Activated naive CD4-positive, alpha-beta T cell treated with anti-CD3 and anti-CD28 coated beads, Interleukin-2, amount 10 ng/mL, durations not matched to agents 7 days and 5 days (primary cell): ENCODE results near the gene MCEMP1.
A peak's percentile ranks its signal among the peaks of the same experiment; 100 is the strongest.
"Not testable (repeated sequence)": the region's sequence is repeated elsewhere in the genome, so short reads cannot be mapped to it uniquely, and the experiment has no call there.

Experiments
- CTCF ChIA-PET: fragments of 350-600 bp; sonication (Branson Sonifier 250); formaldehyde crosslinking; loops from one replicate; lab custom pipeline; 2021; ENCODE audit warnings: antibody characterized with exemption; lab: Charles Lee
- DNase-seq: peaks from one replicate; pipeline ENCODE4 v3.0.0-alpha.2; 2020
- H3K27ac Mint-ChIP-seq: one replicate; pipeline ENCODE4 v1.8.0; 2021; ENCODE audit warnings: mild to moderate bottlenecking, moderate library complexity, mixed read lengths
- H3K27me3 Mint-ChIP-seq: one replicate; pipeline ENCODE4 v1.8.0; 2021; ENCODE audit warnings: mild to moderate bottlenecking, mixed read lengths
- H3K36me3 Mint-ChIP-seq: one replicate; pipeline ENCODE4 v1.8.0; 2021; ENCODE audit warnings: mixed read lengths
- H3K4me1 Mint-ChIP-seq: one replicate; pipeline ENCODE4 v1.8.0; 2021; ENCODE audit warnings: mixed read lengths
- H3K4me3 Mint-ChIP-seq: one replicate; pipeline ENCODE4 v1.8.0; 2021; ENCODE audit warnings: mild to moderate bottlenecking, moderate library complexity, mixed read lengths
- H3K9me3 Mint-ChIP-seq: one replicate; pipeline ENCODE4 v1.8.0; 2021; ENCODE audit warnings: mixed read lengths

MCEMP1 gene

GRCh38 chr19:7638802-7639465, 38.0 kb upstream of the MCEMP1 start:
- Mint-ChIP-seq H3K27me3 (peaks cover 4% of the 10 kb centered on the region), H3K4me1 (peaks cover 37% of the 10 kb centered on the region), H3K9me3 (peaks cover 9% of the 10 kb centered on the region), H3K27ac (peak overlapping the region; percentile 45), H3K36me3 (peaks cover 27% of the 10 kb centered on the region), H3K4me3 (peak overlapping the region; percentile 56)
- CTCF ChIA-PET = interaction anchor here (0.6 to 1.4 kb wide), 2 partner anchors 13 to 71 kb away, joined by 4 to 9 read pairs; no protein-coding TSS in a partner anchor
- DNase-seq = no peak

- CTCF ChIA-PET = no interaction called here
- Mint-ChIP-seq H3K9me3 (peaks cover 9% of the 10 kb centered on the region), H3K27me3 (peaks cover 4% of the 10 kb centered on the region), H3K4me3 (peak overlapping the region; percentile 28), H3K27ac (peak overlapping the region; percentile 1), H3K36me3 (peaks cover 27% of the 10 kb centered on the region), H3K4me1 (peaks cover 35% of the 10 kb centered on the region)
- DNase-seq = no peak
Observed at GRCh38 chr19:7639863-7640348, 37.0 kb upstream of the MCEMP1 start.

GRCh38 chr19:7640803-7641202, 36.1 kb upstream of the MCEMP1 start:
- H3K36me3 Mint-ChIP-seq = peaks cover 28% of the 10 kb centered on the region
- no peak overlapping the region for H3K4me3 Mint-ChIP-seq
- H3K4me1 Mint-ChIP-seq = peaks cover 32% of the 10 kb centered on the region
- no peak overlapping the region for H3K27ac Mint-ChIP-seq
- CTCF ChIA-PET = interaction anchor here (1.3 kb wide), 1 partner anchor 40 kb away, joined by 3 read pairs; the partner anchor contains the start of gene TRAPPC5
- peaks cover 4% of the 10 kb centered on the region for H3K27me3 Mint-ChIP-seq
- H3K9me3 Mint-ChIP-seq = peaks cover 9% of the 10 kb centered on the region
- no peak for DNase-seq

- CTCF ChIA-PET = interaction anchor here (1.3 kb wide), 1 partner anchor 39 kb away, joined by 3 read pairs; the partner anchor contains the start of gene TRAPPC5
- DNase-seq = no peak
- Mint-ChIP-seq H3K4me1 (peaks cover 26% of the 10 kb centered on the region), H3K36me3 (peaks cover 30% of the 10 kb centered on the region), H3K27ac (no peak overlapping the region), H3K27me3 (peaks cover 3% of the 10 kb centered on the region), H3K9me3 (peaks cover 9% of the 10 kb centered on the region), H3K4me3 (no peak overlapping the region)
Observed at GRCh38 chr19:7641290-7642276, 35.3 kb upstream of the MCEMP1 start.

GRCh38 chr19:7642295-7643030, 34.4 kb upstream of the MCEMP1 start:
- Mint-ChIP-seq H3K4me3 (no peak overlapping the region), H3K27me3 (no peaks in the 10 kb centered on the region), H3K36me3 (peaks cover 30% of the 10 kb centered on the region), H3K9me3 (peaks cover 9% of the 10 kb centered on the region), H3K27ac (no peak overlapping the region), H3K4me1 (peaks cover 22% of the 10 kb centered on the region)
- CTCF ChIA-PET = interaction anchor here (1.3 kb wide), 1 partner anchor 39 kb away, joined by 3 read pairs; the partner anchor contains the start of gene TRAPPC5
- DNase-seq = no peak

GRCh38 chr19:7643031-7643415, 33.9 kb upstream of the MCEMP1 start:
- no peak overlapping the region for H3K4me3 Mint-ChIP-seq
- H3K27me3 Mint-ChIP-seq = no peaks in the 10 kb centered on the region
- CTCF ChIA-PET = no interaction called here
- DNase-seq = no peak
- no peak overlapping the region for H3K27ac Mint-ChIP-seq
- peaks cover 30% of the 10 kb centered on the region for H3K36me3 Mint-ChIP-seq
- H3K9me3 Mint-ChIP-seq = peaks cover 9% of the 10 kb centered on the region
- H3K4me1 Mint-ChIP-seq = peaks cover 16% of the 10 kb centered on the region

GRCh38 chr19:7643629-7644549, 33.0 kb upstream of the MCEMP1 start:
- CTCF ChIA-PET = interaction anchor here (1.4 kb wide), 1 partner anchor 37 kb away, joined by 3 read pairs; the partner anchor contains the start of gene TRAPPC5
- not testable (repeated sequence) for H3K4me1 Mint-ChIP-seq, H3K4me3 Mint-ChIP-seq, H3K27me3 Mint-ChIP-seq, H3K27ac Mint-ChIP-seq, H3K9me3 Mint-ChIP-seq
- H3K36me3 Mint-ChIP-seq = peaks cover 27% of the 10 kb centered on the region
- DNase-seq = peak; percentile 31

- CTCF ChIA-PET = interaction anchor here (1.4 kb wide), 1 partner anchor 37 kb away, joined by 3 read pairs; the partner anchor contains the start of gene TRAPPC5
- H3K9me3 Mint-ChIP-seq = peaks cover 9% of the 10 kb centered on the region
Observed at GRCh38 chr19:7644550-7644877, 32.4 kb upstream of the MCEMP1 start.

GRCh38 chr19:7645163-7645562, 31.7 kb upstream of the MCEMP1 start:
- H3K4me3 Mint-ChIP-seq = no peak overlapping the region
- H3K27ac Mint-ChIP-seq = no peak overlapping the region
- H3K4me1 Mint-ChIP-seq = peaks cover under 1% of the 10 kb centered on the region
- peaks cover 2% of the 10 kb centered on the region for H3K9me3 Mint-ChIP-seq
- DNase-seq = no peak
- CTCF ChIA-PET = interaction anchor here (1.4 kb wide), 1 partner anchor 36 kb away, joined by 3 read pairs; the partner anchor contains the start of gene TRAPPC5
- H3K36me3 Mint-ChIP-seq = peaks cover 15% of the 10 kb centered on the region
- H3K27me3 Mint-ChIP-seq = peaks cover 3% of the 10 kb centered on the region

More at GRCh38 chr19:7644550-7644877, 32.4 kb upstream of the MCEMP1 start:
- Mint-ChIP-seq H3K36me3 (peaks cover 21% of the 10 kb centered on the region), H3K27ac (no peak overlapping the region), H3K4me1 (peaks cover 7% of the 10 kb centered on the region), H3K4me3 (no peak overlapping the region), H3K27me3 (no peaks in the 10 kb centered on the region)
- DNase-seq = no peak

- H3K9me3 Mint-ChIP-seq = no peaks in the 10 kb centered on the region
- DNase-seq = no peak
- H3K4me1 Mint-ChIP-seq = no peaks in the 10 kb centered on the region
- H3K36me3 Mint-ChIP-seq = peaks cover 11% of the 10 kb centered on the region
- CTCF ChIA-PET = no interaction called here
- H3K27ac Mint-ChIP-seq = no peak overlapping the region
- peaks cover 9% of the 10 kb centered on the region for H3K27me3 Mint-ChIP-seq
- H3K4me3 Mint-ChIP-seq = no peak overlapping the region
Observed at GRCh38 chr19:7645656-7646425, 31.0 kb upstream of the MCEMP1 start.

- H3K9me3 Mint-ChIP-seq = no peaks in the 10 kb centered on the region
- no peak overlapping the region for H3K27ac Mint-ChIP-seq
- H3K4me3 Mint-ChIP-seq = no peak overlapping the region
- CTCF ChIA-PET = no interaction called here
- H3K4me1 Mint-ChIP-seq = no peaks in the 10 kb centered on the region
- no peak for DNase-seq
- peaks cover 15% of the 10 kb centered on the region for H3K27me3 Mint-ChIP-seq
- H3K36me3 Mint-ChIP-seq = peaks cover 11% of the 10 kb centered on the region
Observed at GRCh38 chr19:7646426-7646700, 30.5 kb upstream of the MCEMP1 start.

- no peak for DNase-seq
- no peak overlapping the region for H3K4me3 Mint-ChIP-seq
- H3K4me1 Mint-ChIP-seq = peaks cover 3% of the 10 kb centered on the region
- H3K9me3 Mint-ChIP-seq = no peaks in the 10 kb centered on the region
- CTCF ChIA-PET = no interaction called here
- H3K27me3 Mint-ChIP-seq = peaks cover 21% of the 10 kb centered on the region
- no peak overlapping the region for H3K27ac Mint-ChIP-seq
- peaks cover 11% of the 10 kb centered on the region for H3K36me3 Mint-ChIP-seq
Observed at GRCh38 chr19:7647156-7647555, 29.7 kb upstream of the MCEMP1 start.
